ENCODE data around the gene MYCN.

MYCN gene

DNA sequence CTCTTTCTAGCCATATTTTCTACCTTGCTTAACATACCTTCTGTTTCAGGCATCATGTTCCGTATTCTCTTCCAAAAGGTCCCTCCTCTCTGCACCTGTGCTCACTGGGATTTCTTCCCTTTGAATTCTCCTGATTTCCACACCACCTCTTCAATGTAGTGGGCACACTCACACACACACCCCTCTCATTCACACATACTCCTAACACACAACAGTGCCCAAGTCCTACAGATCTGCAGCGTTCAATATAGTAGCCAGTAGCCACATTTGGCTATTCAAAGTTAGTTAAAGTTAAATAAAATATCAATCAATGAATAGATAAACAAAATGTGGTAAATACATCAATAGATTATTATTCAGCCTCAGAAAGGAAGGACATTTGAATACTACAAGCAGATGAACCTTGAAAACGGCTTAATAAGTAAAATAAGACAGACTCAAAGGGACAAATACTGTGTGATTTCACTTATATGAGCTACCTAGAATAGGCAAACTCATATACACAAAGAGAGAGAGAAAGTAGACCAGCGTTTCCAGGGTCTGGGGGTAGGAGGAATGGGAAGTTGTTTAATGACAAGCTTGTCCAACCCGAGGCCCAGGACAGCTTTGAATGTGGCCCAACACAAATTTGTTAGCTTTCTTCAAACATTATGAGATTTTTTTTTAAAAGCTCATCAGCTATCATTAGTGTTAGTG lies 34.4 kb downstream of the MYCN start:
- in situ Hi-C loops (cut with MboI; ENCODE audit: low sequenced_read_pairs): no loop called here

DNA sequence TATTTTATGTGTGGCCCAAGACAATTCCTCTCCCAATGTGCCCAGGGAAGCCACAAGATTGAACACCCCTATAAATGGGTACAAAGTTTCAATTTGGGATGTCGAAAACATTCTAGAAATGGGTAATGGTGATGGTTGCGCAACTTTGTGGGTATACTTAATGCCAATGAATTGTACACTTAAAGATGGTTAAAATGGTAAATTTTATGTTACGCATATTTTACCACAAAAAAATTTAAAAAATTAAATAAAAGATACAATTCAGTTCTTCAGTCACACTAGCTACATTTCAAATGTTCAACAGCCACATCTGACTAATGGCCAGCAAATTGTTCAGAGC lies 34.9 kb downstream of the MYCN start:
- in situ Hi-C loops (cut with MboI; ENCODE audit: low sequenced_read_pairs): no loop called here

DNA sequence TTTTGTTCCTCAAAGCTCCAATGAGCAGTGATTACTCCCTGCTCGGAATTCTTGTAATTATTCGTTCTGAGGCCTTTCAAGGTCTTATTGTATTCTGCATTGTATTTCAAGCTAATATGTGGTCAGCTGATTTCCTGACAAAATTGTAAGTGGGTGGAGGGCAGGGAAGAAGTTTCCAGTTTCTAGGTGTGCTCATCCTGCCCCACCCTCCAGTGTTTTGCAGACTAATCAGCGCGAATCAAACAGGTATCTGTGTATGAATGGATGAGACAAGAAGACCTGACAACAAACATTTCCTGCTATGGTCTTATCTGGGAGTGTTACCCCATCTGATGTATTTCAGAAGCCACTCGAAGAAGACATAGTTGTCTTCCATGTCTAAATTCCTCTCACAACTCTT lies 35.3 kb downstream of the MYCN start:
- in situ Hi-C loops (cut with MboI; ENCODE audit: low sequenced_read_pairs): no loop called here

DNA sequence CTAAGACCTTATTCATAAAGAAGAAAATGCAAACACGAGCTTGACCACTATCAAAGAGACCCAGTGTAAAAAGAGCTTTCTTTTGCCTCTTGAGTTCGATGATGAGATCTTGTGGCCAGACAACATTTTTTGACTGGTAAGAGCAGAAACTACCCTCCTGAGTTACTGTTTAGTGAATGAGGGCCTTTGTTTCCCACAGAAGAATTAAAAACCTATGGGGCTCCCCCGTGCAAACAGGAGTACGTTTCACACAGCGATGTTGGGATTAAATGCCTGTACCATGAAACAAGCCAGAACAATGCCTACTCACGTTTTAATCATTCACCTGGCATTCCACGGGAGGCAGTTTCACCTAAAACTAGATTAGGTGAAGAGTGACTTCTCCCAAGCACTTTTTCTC lies 36.0 kb downstream of the MYCN start:
- in situ Hi-C loops (cut with MboI; ENCODE audit: low sequenced_read_pairs): no loop called here

DNA sequence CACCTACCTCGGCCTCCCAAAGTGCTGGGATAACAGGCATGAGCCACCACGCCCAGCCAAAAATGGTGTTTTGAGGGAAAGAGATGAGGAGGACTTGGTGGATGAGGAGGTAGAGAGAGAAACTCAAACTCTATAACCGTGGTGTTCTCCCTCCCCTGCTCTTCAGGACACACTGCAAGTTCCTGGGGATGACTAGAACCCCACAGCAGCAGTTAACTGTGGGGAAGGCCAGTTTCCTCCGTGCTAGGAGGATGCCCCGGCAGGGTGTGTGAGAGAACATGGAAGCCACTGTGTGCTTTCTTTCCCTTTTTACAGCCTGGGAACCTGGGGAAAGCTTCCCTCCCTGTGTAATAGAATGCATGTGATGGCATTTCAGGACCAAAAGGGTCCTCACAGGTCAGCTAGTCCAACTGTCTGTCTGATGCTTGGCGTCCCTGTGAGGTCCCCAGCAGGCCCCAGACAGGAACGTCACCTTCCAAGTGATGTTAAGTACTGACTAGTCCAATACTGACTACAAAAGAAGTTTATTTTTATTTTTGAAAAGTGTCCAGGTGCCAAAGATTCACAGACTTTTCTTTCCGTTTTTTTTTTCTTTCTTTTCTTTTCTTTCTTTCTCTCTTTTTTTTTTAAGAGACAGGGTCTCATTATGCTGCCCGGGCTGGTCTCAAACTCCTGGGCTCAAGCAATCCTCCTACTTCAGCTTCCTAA lies 38.9 kb downstream of the MYCN start:
- in situ Hi-C loops (cut with MboI; ENCODE audit: low sequenced_read_pairs): no loop called here

DNA sequence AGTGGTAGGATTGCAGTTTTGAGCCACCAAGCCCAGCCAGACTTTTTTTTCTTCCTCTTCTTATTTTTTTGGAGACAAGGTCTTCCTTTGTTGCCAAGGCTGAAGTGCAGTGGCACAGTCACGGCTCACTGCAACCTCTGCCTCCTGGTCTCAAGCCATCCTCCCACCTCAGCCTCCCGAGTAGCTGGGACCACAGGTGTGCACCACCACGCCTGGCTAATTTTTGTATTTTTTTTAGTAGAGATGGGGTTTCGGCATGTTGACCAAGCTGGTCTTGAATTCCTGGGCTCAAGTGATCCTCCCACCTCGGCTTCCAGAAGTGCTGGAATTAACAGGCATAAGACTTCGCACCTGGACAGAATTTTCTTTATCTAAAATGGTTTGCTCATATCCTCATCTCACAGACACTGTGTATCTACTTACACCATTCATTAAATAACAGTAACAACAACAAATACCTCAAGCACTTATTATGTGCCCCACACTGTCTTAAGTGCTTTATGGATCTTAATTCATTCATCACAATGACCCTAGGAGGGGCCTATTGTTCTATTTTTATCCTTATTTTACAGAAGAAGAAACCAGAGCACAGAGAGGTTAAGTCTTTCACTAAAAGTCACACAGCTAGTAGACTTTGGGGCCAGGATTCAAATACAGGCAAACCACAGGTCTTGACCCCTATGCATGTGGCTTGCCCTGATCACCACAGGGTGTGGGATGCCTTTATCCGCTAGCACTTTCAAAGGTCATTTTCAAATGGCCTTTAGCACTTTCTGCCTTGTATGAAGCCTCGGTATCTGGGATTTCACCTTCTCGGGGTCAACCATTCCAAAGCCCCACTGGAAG lies 39.6 kb downstream of the MYCN start:
- in situ Hi-C loops (cut with MboI; ENCODE audit: low sequenced_read_pairs): no loop called here

DNA sequence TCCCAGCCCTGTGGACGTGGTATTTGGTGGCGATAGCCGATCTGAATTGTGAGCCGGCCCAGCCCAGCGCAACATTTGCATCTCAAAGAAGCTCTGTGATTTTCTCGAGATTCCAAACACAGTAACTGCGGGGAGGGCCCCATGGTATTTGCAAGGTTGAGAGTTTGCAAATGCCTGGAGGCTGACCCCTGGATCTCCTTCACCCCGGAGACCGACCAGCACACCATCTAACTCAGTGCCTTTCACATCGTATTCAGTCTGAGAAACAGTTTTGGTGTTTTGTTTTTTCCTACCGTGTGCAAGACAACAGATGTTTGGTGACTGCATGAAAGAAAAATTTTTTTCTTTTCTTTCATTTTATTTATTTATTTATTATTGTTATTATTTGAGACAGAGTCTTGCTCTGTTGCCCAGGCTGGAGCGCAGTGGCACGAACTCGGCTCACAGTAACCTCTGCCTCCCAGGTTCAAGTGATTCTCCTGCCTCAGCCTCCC lies 40.3 kb downstream of the MYCN start:
- in situ Hi-C loops (cut with MboI; ENCODE audit: low sequenced_read_pairs): no loop called here

DNA sequence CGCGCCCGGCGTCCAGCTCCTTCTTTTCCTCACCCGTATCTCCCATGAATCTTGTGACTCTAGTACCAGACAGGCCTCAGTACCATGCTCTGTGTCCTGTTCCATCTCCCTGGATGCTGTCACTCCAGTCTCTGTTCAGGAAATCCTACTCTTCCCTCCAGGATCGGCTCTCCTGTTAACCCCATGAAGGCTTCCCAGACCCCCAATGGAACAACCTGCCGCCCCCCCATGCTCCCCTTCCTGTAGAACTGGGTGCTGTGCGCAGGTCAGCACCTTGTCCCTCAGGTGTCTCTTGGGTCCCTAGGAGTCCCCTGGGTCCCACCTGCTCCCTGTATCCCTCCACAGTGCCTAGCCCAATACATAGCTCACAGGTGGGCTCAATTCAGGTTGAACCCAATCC lies 41.3 kb downstream of the MYCN start:
- in situ Hi-C loops (cut with MboI; ENCODE audit: low sequenced_read_pairs): no loop called here

DNA sequence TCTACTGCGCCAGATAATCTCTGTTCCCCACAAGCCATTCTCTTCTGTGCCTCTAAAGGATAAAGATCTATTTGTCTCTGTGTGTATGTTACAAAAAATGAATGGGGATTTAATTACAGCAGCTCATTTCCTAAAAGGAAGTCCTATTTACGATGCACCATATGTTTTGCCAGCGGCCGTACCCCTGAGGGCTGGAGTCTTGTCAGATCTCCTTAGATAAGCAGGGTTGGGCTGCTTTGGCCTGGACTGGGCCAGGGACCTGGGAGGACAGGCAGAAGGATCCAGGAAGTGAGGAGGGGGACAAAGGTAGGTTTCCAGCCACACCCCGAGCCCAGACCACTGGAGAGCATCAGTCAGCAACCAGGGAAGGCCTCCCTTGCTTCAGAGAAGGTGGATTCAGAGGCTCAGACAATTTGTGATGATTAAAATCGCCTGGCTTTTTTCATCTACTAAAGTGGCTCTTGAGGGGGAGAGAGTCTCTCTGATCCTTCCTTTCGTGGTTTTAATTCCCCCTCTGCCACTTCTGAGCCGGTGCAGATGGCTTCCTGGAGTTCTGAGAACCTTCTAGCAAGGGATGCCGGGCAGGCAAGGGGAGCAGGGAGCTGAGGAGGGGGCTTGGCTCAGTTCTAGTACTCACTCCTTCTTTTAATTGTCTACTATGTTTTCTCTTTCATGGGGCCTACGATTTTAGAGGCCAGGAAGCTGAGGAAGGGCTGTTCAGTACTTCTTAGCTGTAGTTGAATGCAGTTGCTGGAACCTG lies 42.1 kb downstream of the MYCN start:
- in situ Hi-C loops (cut with MboI; ENCODE audit: low sequenced_read_pairs): no loop called here

DNA sequence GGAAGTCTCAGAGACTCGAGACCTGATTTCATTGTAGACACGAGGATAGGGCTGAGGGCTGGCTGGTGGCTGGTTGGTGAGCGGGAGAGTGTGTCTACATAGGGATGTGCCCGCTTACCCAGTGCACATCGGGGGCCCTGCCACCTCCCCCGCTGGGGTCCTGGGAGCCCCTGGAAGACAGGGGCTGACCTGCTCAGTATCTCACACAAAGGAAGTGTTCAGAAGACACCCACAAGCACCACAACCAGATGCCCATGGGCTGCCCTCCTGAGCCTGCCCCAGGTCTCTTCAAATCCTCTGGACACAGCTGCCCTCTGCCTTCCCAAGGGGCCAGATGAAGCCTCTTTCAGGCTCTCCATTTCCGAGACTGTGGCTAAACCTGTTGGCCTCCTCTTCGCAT lies 43.1 kb downstream of the MYCN start:
- in situ Hi-C loops (cut with MboI; ENCODE audit: low sequenced_read_pairs): no loop called here

DNA sequence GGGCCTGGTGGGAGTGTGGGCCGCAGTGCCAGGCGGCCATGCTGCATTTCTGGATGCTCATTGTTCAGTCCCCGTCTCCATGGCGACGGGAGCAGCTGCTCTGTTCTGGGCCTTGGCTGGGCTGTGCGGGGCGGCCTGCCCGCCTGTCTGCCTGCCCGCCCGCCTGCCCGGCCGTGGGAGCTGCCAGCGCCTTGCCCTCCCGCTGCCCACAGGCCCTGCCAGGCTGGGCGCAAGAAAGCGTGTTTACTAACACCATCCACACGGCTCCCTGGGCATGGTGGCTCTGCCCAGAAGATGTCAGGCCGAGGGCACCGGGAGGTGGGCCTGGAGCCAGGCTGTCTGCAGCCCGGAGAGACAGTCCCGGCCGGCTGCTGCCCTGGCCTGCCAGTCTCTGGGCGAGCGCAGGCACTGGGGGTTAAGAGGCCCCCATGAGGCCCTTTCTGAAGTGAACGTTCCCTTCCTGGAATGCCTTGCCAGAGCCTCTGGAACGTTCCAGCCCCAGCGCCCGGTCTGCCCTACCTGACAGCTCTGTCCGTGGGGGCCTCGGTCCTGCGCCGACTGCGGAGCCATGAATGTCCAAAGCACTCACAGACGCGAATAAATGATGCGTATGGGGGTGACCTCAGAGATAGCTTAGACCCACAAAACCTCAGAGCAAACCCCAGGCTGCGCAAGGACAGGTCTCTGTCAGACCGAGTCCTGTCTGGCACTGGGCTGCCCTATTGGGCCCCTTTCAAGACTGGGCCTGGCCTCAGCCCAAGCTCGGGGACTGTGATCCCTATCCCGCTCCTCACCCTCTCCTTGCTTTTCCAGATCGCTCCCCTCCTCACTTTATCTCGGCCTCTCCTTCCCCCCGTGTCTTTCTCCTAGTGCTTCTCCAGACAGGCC lies 44.3 kb downstream of the MYCN start:
- in situ Hi-C loops (cut with MboI; ENCODE audit: low sequenced_read_pairs): no loop called here

DNA sequence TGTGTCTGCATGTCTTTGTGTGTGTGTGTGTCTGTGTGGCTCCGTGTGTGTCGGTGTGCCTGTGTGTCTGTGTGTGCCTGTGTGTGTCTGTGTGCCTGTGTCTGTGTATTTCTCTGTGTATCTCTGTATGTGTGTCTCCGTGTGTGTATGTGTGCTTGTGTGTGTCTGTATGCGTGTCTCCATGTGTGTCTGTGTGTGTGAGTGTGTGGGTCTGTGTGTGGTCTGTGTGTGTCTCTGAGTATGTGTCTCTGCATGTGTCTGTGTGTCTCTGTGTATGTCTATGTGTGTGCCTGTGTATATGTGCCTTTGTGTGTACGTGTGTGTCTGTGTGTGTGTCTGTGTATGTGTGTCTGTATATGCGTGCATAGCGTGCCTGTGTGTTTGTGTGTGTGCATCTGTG lies 45.2 kb downstream of the MYCN start:
- in situ Hi-C loops (cut with MboI; ENCODE audit: low sequenced_read_pairs): no loop called here

DNA sequence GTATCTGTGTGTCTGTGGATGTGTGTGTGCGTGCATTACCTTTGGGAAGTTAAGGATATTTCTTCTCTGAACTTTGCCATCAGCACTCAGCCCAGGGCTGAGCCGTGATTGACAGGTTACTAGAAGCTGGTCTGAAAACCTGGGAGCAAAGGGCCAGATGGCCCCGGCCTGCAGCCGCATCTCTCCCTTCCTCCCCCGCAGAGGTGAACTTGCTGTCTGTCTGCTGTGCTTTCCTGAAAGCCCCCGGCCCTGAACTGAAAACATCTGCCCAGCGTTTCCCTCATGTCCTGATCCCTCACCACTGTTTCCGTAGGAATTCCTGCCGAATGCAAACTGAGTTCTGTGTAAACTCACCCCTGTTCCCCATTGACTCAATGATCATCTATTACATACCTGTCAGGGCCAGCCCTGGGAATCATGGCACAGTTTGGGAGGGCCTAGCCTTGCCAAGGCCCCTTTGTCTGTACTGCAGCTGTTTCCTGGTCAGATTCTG lies 45.8 kb downstream of the MYCN start:
- in situ Hi-C loops (cut with MboI; ENCODE audit: low sequenced_read_pairs): no loop called here

DNA sequence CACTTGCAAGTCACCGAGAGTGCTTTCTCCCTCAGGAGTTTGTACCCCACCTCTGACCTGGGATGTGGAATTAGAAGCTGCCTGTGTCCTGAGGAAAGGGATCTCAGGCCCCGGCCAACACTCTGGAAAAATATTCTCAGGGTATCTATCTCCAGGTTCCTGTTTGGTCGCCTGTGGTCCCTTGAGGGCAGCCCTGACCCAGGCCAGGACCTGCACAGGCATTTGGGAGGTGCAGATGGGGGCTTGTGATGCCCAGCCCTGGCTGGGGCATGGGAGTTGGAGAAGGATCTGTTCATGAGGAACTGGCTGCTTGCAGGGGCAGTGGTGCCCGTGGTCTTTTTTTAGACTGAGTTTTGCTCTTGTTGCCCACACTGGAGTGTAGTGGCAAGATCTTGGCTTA lies 46.3 kb downstream of the MYCN start:
- in situ Hi-C loops (cut with MboI; ENCODE audit: low sequenced_read_pairs): no loop called here

DNA sequence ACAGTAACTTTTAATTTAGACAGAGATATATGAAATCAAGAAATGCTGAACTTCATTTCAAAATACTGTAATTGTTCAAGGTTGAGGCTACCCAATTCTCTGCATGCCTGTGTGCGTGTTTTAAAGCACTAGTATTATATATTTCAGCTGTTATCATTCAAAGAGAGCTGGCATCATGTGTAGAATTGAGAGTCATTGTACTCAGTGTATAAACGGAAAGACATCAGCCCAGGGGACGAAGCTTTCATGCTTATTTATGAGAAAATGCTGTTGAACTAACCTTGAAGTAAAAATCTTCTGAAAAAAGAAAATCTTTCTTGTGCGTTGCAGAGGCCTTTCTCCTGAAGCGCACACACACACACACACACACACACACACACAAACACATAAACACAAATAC lies 48.4 kb downstream of the MYCN start:
- in situ Hi-C loops (cut with MboI; ENCODE audit: low sequenced_read_pairs): no loop called here

DNA sequence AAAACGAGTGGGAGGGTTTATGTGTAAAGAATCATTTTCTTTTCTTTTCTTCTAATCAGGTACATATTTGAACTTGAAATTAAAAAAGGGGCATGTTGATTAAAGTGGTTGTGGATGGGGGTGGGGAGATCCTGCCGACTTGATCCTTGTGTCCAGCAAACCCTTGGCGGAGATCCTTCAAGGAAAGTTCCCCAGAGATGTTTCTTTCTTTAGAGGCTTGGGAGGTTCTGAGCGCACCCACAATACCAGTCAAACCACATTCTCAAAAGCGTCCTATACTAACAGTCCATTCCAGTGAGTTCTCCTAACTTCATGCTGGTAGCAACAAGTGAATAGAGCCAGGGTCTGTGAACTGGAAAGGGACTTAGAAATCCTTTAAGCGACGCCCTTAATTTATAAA lies 49.2 kb downstream of the MYCN start:
- in situ Hi-C loops (cut with MboI; ENCODE audit: low sequenced_read_pairs): no loop called here

DNA sequence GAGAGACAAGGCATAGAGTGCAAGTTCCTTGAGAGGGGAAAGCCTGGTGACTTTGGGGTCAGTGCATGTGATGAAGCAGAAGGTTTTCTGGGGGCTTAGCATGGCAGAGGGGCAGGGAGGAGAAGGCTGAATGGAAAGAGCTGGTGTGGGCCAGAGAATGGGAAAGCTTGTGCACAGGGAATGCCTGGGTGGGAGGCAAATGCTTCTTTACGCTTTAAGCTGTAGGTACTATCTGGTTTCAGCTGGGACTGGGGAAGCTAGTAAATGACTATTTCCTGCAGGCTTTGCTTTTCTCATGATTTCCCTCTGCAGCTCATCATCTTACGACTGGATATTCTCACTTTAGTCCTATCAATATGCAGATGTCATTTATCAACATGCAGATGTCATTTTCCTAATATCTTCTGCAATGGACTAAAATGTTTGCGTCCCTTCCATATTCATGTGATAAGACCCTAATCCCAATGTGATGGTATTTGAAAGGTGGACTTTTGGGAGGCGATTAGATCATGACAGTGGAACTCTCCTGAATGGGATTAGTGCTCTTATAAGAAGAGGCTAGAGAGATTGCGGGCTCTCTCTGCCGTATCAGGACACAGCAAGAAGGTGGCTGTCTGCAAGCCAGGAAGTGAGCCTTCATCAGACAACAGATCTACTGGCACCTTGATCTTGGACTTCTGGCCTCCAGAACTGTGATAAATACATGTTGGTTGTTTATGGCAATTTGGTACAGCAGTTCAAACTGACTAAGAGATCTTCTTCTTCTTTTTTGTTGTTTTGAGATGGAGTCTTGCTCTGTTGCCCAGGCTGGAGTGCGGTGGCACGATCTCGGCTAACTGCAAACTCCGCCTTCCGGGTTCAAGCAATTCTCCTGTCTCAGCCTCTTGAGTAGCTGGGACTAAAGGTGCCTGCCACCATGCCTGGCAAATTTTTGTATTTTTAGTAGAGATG lies 50.1 kb downstream of the MYCN start:
- in situ Hi-C loops (cut with MboI; ENCODE audit: low sequenced_read_pairs): no loop called here

DNA sequence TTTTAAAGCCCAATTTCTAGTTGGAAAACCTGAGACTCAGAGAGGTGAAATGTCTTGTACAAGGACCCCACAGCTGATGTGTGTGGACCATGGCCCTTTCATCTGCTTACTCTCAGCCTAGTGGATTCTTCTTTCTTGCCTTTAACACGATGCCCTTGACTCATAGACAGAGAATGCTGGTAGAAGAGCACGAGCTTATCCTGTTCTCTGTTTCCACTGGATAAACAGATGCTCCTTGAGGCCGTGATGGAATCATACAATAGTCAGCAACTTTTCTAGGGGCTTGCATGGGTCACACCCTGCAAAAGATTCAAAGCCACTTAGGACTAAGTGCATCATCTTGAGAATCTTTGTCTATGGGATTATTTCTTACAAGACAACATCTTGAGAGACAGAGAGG lies 50.9 kb downstream of the MYCN start:
- in situ Hi-C loops (cut with MboI; ENCODE audit: low sequenced_read_pairs): no loop called here

All from HL-60/S4 (cell line).